HG03095 (cell line): ENCODE data around the gene DRD2.
"Not testable (repeated sequence)": the region's sequence is repeated elsewhere in the genome, so short reads cannot be mapped to it uniquely, and the experiment has no call there.

Experiments used
- ATAC-seq: cut with Tn5 transposase; IDR thresholded peaks from one replicate; pipeline ENCODE4 v1.9.1; 2021; ENCODE audit warnings: moderate library complexity; ENCODE audit not compliant: unreplicated experiment

DRD2 gene

DNA sequence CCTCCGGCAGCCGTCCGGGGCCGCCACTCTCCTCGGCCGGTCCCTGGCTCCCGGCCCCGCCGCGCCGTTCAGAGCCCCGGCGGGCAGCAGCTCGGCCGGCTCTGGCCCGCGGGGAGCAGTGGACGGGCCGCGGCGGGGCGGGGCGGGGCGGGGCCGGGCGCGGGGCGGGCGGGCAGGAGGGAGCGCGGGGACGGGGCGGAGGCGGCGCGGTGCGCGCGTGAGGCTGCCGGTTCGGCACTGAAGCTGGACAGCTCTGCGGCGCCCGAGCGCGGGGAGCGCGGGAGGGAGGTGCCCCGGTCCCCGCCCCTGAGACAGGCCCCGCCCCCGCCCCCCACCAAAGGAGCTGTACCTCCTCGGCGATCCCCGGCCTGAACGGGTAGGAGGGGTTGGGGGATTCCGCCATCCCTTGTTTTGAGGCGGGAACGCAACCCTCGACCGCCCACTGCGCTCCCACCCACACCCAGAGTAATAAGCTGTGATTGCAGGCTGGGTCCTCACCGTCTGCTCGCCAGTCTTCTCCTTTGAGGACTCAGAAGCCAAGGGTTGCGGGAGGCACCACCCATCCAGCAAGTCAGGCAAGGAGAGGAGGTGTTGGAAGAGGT lies at the start of gene DRD2:
Gene DRD2 (minus strand): TSS at position 239 of the 602 bp plus-strand sequence. CDS start 50,747 bp downstream, outside the sequence.
- ATAC-seq, result no peak

GRCh38 chr11:113523906-113524305 lies 48.7 kb upstream of the DRD2 start:
- not testable (repeated sequence) for ATAC-seq

DNA sequence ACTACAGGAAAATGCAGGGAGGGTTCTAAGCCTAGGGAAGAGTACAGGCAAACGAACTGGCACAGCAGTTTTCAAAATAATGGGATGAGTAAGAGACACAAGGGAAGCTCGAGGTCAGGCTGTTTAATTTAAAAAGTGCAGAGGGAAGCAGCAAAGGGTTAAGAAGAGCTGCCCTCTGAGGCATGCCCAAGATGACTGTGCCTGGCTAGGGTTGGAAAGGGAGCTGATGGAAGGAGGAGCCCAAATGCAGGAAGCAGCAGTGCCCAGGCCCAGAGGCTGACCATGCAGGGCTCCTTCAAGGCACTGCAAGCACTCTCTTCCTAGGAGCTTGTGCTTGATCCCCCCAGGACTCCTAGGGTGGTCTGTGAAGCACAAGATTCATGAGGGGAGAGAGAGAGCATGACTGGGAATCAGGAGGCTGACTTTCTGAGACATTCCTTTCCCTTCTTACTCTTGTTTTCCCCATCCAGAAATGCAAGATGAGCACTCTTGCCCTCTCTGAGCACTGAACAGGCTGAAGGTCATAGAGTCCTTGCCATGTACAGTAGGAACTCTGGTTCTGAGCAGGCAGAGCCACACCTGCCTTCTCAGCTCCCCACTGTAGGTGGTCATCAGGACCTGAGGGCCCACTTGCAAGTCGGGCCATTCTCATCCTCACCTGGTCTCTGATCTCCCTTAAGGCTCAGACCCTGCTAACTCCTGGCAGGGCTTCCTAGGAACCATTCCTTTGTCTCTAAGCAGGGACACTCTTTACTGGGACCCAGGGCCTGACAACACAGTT lies 46.7 kb upstream of the DRD2 start:
- no peak for ATAC-seq

DNA sequence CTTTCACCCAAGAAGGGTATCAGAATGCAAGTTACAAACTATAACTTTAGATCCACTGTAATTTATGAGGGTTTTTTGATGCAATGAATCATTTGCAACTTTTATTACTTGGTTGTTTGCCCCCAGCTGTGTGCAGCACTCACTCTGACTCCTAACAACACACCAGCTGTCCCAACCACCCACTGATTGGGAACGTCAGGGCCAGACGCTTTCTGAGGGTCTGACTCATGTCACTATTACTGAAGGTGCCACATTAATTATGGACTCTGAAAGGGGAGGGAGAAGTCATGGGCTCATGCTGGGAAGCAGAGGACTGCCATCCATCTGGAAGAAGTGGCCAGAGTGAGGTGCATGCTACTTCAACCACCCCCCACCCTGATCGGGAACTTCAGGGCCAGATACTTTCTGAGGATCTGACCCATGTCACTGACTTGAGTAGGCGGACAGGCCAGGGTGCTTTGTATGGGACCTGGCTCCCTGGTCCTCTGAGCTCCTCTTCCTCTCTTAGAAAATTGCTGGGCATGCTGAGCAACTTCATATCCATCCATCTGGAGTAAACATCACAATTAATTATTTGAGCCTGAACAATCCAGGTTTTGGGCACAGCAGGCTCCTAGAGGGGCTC lies 44.9 kb upstream of the DRD2 start:
- no peak for ATAC-seq

GRCh38 chr11:113518716-113519495 lies 43.7 kb upstream of the DRD2 start:
- ATAC-seq, result no peak

- no peak for ATAC-seq
Measured at GRCh38 chr11:113517361-113517760, 42.2 kb upstream of the DRD2 start.

DNA sequence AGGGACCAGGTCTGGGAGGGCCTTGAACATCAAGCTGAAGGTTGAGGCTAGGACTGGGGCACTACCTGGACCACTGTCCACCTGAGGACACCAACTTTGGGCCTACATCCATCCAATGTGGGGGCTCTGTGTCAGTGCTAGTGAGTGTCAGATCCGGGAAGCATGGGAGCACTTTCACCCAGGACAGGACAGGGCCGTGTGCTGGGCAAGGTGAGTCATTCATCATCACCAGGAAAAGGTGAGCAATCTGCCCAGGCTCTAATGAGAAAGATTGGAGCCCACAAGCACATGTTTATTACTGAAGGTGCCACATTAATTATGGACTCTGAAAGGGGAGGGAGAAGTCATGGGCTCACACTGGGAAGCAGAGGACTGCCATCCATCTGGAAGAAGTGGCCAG lies 39.7 kb upstream of the DRD2 start:
- ATAC-seq, result no peak

DNA sequence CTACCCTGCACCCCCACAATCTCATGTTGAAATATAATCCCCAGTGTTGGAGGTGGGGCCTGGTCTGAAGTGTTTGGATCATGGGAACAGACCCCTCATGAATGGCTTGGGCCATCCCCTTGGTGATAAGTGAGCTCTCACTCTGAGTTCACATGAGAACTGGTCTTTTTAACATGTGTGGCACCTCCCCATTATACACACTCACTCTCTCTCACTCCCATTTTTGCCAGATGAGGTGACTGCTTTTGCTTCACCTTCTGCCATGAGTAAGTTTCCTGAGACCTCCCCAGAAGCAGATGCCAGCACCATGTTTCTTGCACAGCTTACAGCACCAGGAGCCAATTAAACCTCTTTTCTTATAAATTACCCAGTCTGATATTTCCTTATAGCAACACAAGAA lies 32.1 kb upstream of the DRD2 start:
- no peak for ATAC-seq

DNA sequence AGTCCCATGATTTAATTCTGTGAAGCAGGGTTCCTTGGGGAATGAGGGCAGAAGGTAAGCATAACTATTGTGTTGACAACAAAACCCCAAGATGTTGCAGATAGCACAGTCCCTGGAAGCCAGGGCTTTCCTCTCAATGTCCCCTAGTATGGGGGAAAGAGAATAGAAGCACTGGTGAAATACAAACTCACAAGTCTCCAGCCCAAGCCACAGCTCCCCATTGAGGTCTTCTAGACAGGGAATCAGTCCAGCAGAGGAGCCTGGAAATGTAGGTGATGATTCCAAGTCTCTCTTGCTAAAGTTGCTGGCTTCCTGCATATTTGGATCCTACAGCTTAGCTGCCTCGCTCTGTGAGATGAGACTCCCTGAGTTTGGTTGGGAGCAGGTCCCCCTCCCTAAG lies 31.7 kb upstream of the DRD2 start:
- no peak for ATAC-seq

DNA sequence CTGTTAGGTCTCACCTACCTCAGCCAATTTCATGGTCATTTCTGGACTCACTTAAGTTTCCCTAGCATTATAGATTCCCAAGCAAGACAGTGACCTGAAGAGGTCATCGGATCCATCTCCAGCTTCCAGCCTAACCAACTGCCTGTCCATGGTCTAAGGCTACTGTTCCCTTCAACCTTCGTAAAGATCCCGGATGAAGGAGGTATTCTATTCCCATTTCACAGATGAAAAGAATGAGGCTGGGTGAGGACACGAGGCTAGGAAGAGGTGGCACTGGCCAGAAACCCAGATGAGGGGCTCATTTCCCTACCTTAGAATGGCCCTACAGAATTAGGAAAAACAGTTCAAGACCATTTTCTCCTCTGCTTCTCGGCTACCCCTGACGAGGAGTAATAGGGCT lies 31.3 kb upstream of the DRD2 start:
- no peak for ATAC-seq

DNA sequence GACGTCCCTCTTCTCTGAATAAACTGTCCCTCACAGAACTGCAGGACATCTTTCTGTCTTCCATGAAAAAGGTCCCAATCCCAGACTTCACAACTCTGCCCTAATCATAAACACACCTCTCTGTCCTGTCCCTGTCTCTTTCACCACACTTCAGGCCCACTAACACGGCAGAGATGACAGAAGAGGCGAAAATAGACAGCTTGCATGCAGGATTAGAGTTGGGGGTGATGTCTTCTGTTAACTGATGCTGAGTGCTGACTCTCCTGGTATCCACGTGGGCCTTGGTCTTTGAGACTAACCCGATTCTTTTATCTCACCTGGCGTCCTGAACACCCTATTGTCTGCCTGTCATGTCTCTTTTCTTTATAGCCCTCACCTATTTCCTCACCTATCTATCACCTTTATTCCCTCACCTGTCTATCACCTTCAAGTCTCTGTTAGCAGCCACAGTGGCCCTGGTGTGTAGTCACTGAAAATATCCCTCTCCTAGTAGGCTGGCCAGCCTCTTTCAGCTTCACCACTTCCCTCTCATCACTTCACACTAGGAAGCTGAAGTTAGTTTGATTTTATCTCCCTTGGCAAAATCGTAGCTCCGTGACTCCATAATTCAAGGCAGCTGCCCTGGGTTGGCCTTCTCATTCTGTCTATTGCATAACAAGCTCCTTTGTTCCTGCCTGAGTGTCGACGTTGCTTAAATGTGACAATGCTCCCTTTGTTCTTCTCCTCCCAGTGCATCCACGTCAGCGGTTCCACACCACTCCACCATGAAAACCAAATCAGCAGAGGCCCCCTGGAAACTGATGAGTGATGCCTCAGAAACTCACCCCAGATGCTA lies 30.6 kb upstream of the DRD2 start:
- no peak for ATAC-seq

GRCh38 chr11:113505046-113505445 lies 29.8 kb upstream of the DRD2 start:
- no peak for ATAC-seq

GRCh38 chr11:113504586-113504985 lies 29.4 kb upstream of the DRD2 start:
- no peak for ATAC-seq

- no peak for ATAC-seq
Measured at GRCh38 chr11:113504071-113504470, 28.9 kb upstream of the DRD2 start.

GRCh38 chr11:113497066-113497910 lies 22.1 kb upstream of the DRD2 start:
- no peak for ATAC-seq

DNA sequence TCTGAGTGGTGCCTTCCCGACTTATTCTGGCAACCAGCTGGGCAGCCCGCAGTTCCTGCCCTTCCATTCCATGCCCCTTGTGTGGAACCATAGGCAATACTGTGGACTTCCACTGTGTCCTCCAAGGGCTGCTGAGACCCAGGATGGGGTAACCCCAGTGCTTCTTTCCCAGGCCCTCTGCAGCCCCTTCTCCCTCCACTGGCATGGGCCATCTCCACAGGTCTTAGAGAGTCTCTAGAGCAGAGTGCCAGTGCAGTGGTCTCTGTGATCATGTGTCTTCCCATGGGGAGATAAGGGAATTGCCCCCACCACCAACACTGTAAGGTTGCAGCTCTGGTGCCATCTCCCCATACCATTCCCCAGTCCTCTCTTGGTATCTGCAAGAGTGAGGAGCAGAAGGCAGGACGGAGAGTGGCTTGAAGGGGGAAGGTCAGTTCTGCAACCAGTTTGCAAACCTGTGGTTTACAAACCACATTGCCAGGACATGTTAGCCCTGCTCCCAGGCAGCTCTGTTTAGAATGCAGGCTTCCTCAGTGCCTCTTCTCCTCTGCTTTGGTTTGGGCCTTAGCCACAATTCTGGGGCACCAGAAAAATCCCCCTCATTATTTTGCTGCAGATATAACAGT lies 20.9 kb upstream of the DRD2 start:
- ATAC-seq, result no peak

GRCh38 chr11:113494021-113494420 lies 18.8 kb upstream of the DRD2 start:
- no peak for ATAC-seq

DNA sequence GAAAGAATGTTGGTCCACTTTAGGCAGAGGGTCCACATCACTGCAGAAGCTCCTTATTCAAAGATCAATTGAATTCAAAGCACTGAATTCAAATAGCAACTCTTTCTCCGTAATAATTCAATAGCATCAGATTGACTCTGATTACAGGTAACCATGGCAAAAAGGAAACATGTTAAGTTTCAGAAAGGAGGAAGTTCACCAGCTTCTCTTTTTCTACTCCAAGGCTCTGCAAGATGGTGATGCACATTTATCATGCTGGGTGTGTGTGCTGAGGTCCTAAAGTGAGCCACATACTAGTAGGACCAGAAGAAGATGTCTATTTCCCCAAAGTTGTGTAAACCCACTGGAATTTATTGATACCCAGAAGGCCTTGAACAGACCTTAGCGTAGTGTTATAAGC lies 18.0 kb upstream of the DRD2 start:
- ATAC-seq, result no peak

- ATAC-seq, result no peak
Measured at GRCh38 chr11:113488931-113489351, 13.7 kb upstream of the DRD2 start.
